ENCODE results near the gene SDR42E2. TPM values are rescaled to one million over a fixed set of nuclear protein-coding genes. Genes with fewer than 3 reads are reported as not detected.
A peak's percentile ranks its signal among the peaks of the same experiment; 100 is the strongest.

SDR42E2 gene
- total and polyA plus RNA-seq, 9 donors: 0.04 to 0.22 (median 0.07) TPM; not detected in 4

DNA sequence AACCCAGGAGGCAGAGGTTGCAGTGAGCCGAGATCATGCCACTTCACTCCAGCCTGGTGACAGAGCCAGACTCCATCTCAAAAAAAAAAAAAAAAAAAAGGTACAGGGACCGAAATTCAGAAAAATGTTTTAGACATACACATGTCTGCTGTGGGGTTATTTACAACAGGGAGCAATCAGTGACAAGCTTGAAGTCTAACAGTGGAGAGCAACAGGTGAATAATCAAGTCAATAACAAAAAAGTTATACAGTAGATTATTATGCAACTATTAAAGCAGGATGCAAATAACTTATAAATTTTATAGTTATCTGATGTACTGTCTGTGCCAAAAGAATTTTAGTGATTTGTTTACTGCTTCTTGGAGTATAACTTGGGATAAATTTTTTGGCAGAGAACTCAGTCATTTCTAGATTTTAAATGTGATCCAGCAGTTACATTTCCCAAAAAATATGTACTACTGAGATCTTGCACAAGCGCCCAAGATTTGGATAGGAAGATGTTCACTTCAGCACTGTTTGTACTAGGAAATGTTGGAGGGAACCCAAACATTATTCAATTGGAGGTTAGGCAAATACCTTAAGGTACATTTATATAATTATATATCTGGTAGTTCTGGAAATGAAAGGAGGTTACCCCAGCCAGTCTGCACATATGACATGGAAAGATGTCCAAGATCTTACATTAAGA, 77.9 kb downstream of the SDR42E2 start:
- Histone ChIP-seq H3K27ac (ENCODE audit: low read length) (no peak overlapping the region), H3K9me3 (replicated peaks; ENCODE audit: control insufficient read depth, low read depth, low read length) (no peaks in the 10 kb centered on the region), H3K36me3 (ENCODE audit: control insufficient read depth, insufficient read depth, low read length) (peaks cover 31% of the 10 kb centered on the region), H3K4me3 (ENCODE audit: low read length) (no peak overlapping the region), H3K27me3 (ENCODE audit: control insufficient read depth, insufficient read depth, low read length) (no peaks in the 10 kb centered on the region), H3K4me1 (ENCODE audit: control insufficient read depth, insufficient read depth, low read length) (peaks cover 6% of the 10 kb centered on the region)
- no CpG with 5 or more reads among the region's 3 CpGs for WGBS (ENCODE audit: insufficient coverage)
- peak; percentile 97 for DNase-seq

Other genes with a start within 250 kb of the SDR42E2 start
- gene UQCRC2, start 209.1 kb upstream of the SDR42E2 start, total RNA-seq: 260 TPM
- 100 to 1,000 TPM; 240 to 324 (median 277) TPM for gene UQCRC2, start 209.1 kb upstream of the SDR42E2 start, polyA plus RNA-seq (ENCODE audit: insufficient read depth in 1 of 8, insufficient read length in 8 of 8, low replicate concordance in 1 of 8)
- not detected for gene PDZD9, start 161.4 kb upstream of the SDR42E2 start, total RNA-seq
- under 1 TPM in 7 of 8 donors, not detected in 1; 0.14 to 0.89 (median 0.31) TPM for gene PDZD9, start 161.4 kb upstream of the SDR42E2 start, polyA plus RNA-seq (ENCODE audit: insufficient read depth in 1 of 8, insufficient read length in 8 of 8, low replicate concordance in 1 of 8)
- gene MOSMO, start 154.4 kb upstream of the SDR42E2 start, total RNA-seq: 12.7 TPM
- gene MOSMO, start 154.4 kb upstream of the SDR42E2 start, polyA plus RNA-seq (ENCODE audit: insufficient read depth in 1 of 8, insufficient read length in 8 of 8, low replicate concordance in 1 of 8): 10 to 100 TPM in 7 of 8 donors, 1 to 10 TPM in 1; 9.0 to 15.8 (median 11.8) TPM
- 0.09 TPM for gene VWA3A, start 70.0 kb upstream of the SDR42E2 start, total RNA-seq
- under 1 TPM in 7 of 8 donors, not detected in 1; 0.08 to 0.53 (median 0.23) TPM for gene VWA3A, start 70.0 kb upstream of the SDR42E2 start, polyA plus RNA-seq (ENCODE audit: insufficient read depth in 1 of 8, insufficient read length in 8 of 8, low replicate concordance in 1 of 8)
- 38.9 TPM for gene EEF2K, start 43.8 kb downstream of the SDR42E2 start, total RNA-seq
- gene EEF2K, start 43.8 kb downstream of the SDR42E2 start, polyA plus RNA-seq (ENCODE audit: insufficient read depth in 1 of 8, insufficient read length in 8 of 8, low replicate concordance in 1 of 8): 10 to 100 TPM; 27.8 to 54.7 (median 38.8) TPM
- 29.7 TPM for gene POLR3E, start 134.9 kb downstream of the SDR42E2 start, total RNA-seq
- 10 to 100 TPM; 30.7 to 43.4 (median 35.8) TPM for gene POLR3E, start 134.9 kb downstream of the SDR42E2 start, polyA plus RNA-seq (ENCODE audit: insufficient read depth in 1 of 8, insufficient read length in 8 of 8, low replicate concordance in 1 of 8)
- gene CDR2, start 212.1 kb downstream of the SDR42E2 start, total RNA-seq: 15.3 TPM
- gene CDR2, start 212.1 kb downstream of the SDR42E2 start, polyA plus RNA-seq (ENCODE audit: insufficient read depth in 1 of 8, insufficient read length in 8 of 8, low replicate concordance in 1 of 8): 10 to 100 TPM; 13.5 to 29.5 (median 17.6) TPM